KMS-11 (cell line): ENCODE data around the gene RPS6KA2.
"Not testable (repeated sequence)": the region's sequence is repeated elsewhere in the genome, so short reads cannot be mapped to it uniquely, and the experiment has no call there.

Source experiments
- H2AFZ ChIP-seq: fragments of 200-600 bp; sonication (generic); 2 replicates; pipeline ENCODE4 v1.6.1; 2016; ENCODE audit warnings: antibody characterized with exemption, mixed run types, low read depth
- H3K27ac ChIP-seq: fragments of 200-600 bp; sonication (generic); 2 replicates; pipeline ENCODE4 v1.6.1; 2016; ENCODE audit warnings: mild to moderate bottlenecking, mixed run types
- H3K27me3 ChIP-seq: fragments of 200-600 bp; sonication (generic); 2 replicates; pipeline ENCODE4 v1.6.1; 2017; ENCODE audit warnings: mild to moderate bottlenecking, low read depth, mixed run types, moderate library complexity; ENCODE audit not compliant: insufficient read depth
- H3K36me3 ChIP-seq: fragments of 200-600 bp; sonication (generic); 2 replicates; pipeline ENCODE4 v1.6.1; 2017; ENCODE audit warnings: mild to moderate bottlenecking, mixed run types; ENCODE audit not compliant: insufficient read depth
- H3K4me1 ChIP-seq: fragments of 200-600 bp; sonication (generic); 2 replicates; pipeline ENCODE4 v1.6.1; 2016; ENCODE audit warnings: mild to moderate bottlenecking, low read depth, mixed run types; ENCODE audit not compliant: poor library complexity, severe bottlenecking
- H3K4me2 ChIP-seq: fragments of 200-600 bp; sonication (generic); 2 replicates; pipeline ENCODE4 v1.7.0; 2016; ENCODE audit warnings: mild to moderate bottlenecking, mixed run types
- H3K4me3 ChIP-seq: fragments of 200-600 bp; sonication (generic); IDR thresholded peaks from 2 replicates; pipeline ENCODE4 v1.6.1; 2017; ENCODE audit warnings: low read depth, low read length, mixed read lengths; ENCODE audit not compliant: insufficient read depth
- H3K79me2 ChIP-seq: fragments of 200-600 bp; sonication (generic); 2 replicates; pipeline ENCODE4 v1.6.1; 2016; ENCODE audit warnings: low read depth, mixed run types; ENCODE audit not compliant: insufficient read depth
- H3K9ac ChIP-seq: fragments of 200-600 bp; sonication (generic); 2 replicates; pipeline ENCODE4 v1.6.1; 2016; ENCODE audit warnings: mild to moderate bottlenecking, mixed run types
- H4K20me1 ChIP-seq: fragments of 200-600 bp; sonication (generic); 2 replicates; pipeline ENCODE4 v1.6.1; 2016; ENCODE audit warnings: mild to moderate bottlenecking, mixed run types; ENCODE audit not compliant: insufficient read depth
- CTCF ChIP-seq: fragments of 200-600 bp; sonication (generic); conservative IDR thresholded peaks from 2 replicates; pipeline ENCODE4 v1.6.1; 2017; ENCODE audit warnings: low read depth, mild to moderate bottlenecking, antibody characterized with exemption, low read length, moderate library complexity, mixed read lengths

The RPS6KA2 gene

GRCh38 chr6:166388290-166389004 is 238.6 kb downstream of the RPS6KA2 start:
- no peaks in the 10 kb centered on the region for H3K79me2 ChIP-seq
- no peak overlapping the region for H2AFZ ChIP-seq
- no peak overlapping the region for H3K9ac ChIP-seq
- H3K27me3 ChIP-seq: no peaks in the 10 kb centered on the region
- no peak overlapping the region for H3K4me2 ChIP-seq
- peaks cover 7% of the 10 kb centered on the region for H3K4me1 ChIP-seq
- TF ChIP-seq CTCF: no peak
- H3K36me3 ChIP-seq: no peaks in the 10 kb centered on the region
- H3K27ac ChIP-seq: no peak overlapping the region
- no peaks in the 10 kb centered on the region for H4K20me1 ChIP-seq
- H3K4me3 ChIP-seq: no peak overlapping the region

- TF ChIP-seq CTCF: no peak
- Histone ChIP-seq H4K20me1 (no peaks in the 10 kb centered on the region), H3K27ac (no peak overlapping the region), H3K4me3 (no peak overlapping the region), H3K27me3 (no peaks in the 10 kb centered on the region), H3K4me1 (peaks cover 7% of the 10 kb centered on the region), H3K4me2 (no peak overlapping the region), H2AFZ (no peak overlapping the region), H3K9ac (no peak overlapping the region), H3K79me2 (no peaks in the 10 kb centered on the region), H3K36me3 (no peaks in the 10 kb centered on the region)
Measured at GRCh38 chr6:166387642-166388289, 239.3 kb downstream of the RPS6KA2 start.

GRCh38 chr6:166387098-166387497 is 240.0 kb downstream of the RPS6KA2 start:
- H3K79me2 ChIP-seq, H3K4me2 ChIP-seq, H3K4me3 ChIP-seq, H2AFZ ChIP-seq, H3K27me3 ChIP-seq, H4K20me1 ChIP-seq, H3K27ac ChIP-seq, H3K4me1 ChIP-seq, H3K9ac ChIP-seq, H3K36me3 ChIP-seq: not testable (repeated sequence)

GRCh38 chr6:166386111-166386510 is 240.9 kb downstream of the RPS6KA2 start:
- no peak for TF ChIP-seq CTCF
- no peaks in the 10 kb centered on the region for H4K20me1 ChIP-seq
- H3K79me2 ChIP-seq: no peaks in the 10 kb centered on the region
- H3K36me3 ChIP-seq: no peaks in the 10 kb centered on the region
- no peaks in the 10 kb centered on the region for H3K27me3 ChIP-seq
- no peak overlapping the region for H3K4me3 ChIP-seq
- H3K4me1 ChIP-seq: peaks cover 11% of the 10 kb centered on the region
- no peak overlapping the region for H2AFZ ChIP-seq
- no peak overlapping the region for H3K9ac ChIP-seq
- no peak overlapping the region for H3K27ac ChIP-seq
- no peak overlapping the region for H3K4me2 ChIP-seq

- H3K79me2 ChIP-seq, H3K36me3 ChIP-seq, H3K4me3 ChIP-seq, H3K27me3 ChIP-seq, H4K20me1 ChIP-seq: not testable (repeated sequence)
- Histone ChIP-seq H3K4me2 (peak overlapping the region; percentile 52), H3K4me1 (peaks cover 21% of the 10 kb centered on the region), H3K27ac (peak overlapping the region; percentile 97), H2AFZ (peak overlapping the region; percentile 92), H3K9ac (peak overlapping the region; percentile 90)
- TF ChIP-seq CTCF: 0 out of 2 replicates have a peak, but pooled peaks have one; percentile 4
Measured at GRCh38 chr6:166383802-166384363, 243.2 kb downstream of the RPS6KA2 start.
